IPS-20b (cell line): ENCODE measurements around the gene HNRNPLL.

Source experiments
- H3K27ac ChIP-seq: one replicate; pipeline ENCODE4 v1.5.1; 2013; ENCODE audit warnings: low read length
- H3K27me3 ChIP-seq: 2 replicates; pipeline ENCODE4 v1.6.1; 2013; ENCODE audit warnings: mild to moderate bottlenecking, low read length, inconsistent platforms; ENCODE audit not compliant: insufficient read depth
- H3K36me3 ChIP-seq: 2 replicates; pipeline ENCODE4 v1.6.1; 2013; ENCODE audit warnings: low read depth, mild to moderate bottlenecking, inconsistent platforms, low read length, moderate library complexity; ENCODE audit not compliant: insufficient read depth
- H3K4me1 ChIP-seq: 2 replicates; pipeline ENCODE4 v1.6.1; 2013; ENCODE audit warnings: mild to moderate bottlenecking, control low read depth, inconsistent platforms, low read length, moderate library complexity; ENCODE audit not compliant: insufficient read depth
- H3K4me3 ChIP-seq: 2 replicates; pipeline ENCODE4 v1.5.1; 2013; ENCODE audit warnings: mild to moderate bottlenecking, low read length, inconsistent platforms
- H3K9ac ChIP-seq: 2 replicates; pipeline ENCODE4 v1.6.1; 2013; ENCODE audit warnings: low read depth, mild to moderate bottlenecking, inconsistent platforms, low read length, moderate library complexity
- H3K9me3 ChIP-seq: 2 replicates; pipeline ENCODE4 v1.6.1; 2013; ENCODE audit warnings: mild to moderate bottlenecking, low read depth, low read length, inconsistent platforms; ENCODE audit not compliant: insufficient read depth

The HNRNPLL gene

DNA sequence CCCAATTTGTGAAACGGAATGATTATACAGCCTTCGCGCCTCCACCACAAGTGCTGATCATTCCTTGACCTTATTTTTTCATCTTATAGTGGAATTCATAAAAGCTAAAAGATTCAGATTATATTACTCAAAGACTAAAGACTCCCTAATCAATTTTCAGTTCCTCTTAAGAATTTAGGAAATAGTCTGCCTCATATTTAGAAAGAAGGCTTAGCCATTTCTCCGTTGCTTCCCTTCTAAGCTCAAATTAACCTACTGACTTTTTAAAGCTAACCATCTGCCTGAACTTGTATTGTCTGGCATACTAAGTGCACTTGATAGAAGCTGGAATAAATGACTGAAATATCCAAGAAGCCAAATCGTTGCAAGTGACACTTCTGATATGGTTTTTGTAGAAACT is 44.7 kb downstream of the HNRNPLL start:
- no peak overlapping the region for H3K4me3 ChIP-seq

GRCh38 chr2:38557217-38557616 is 45.5 kb downstream of the HNRNPLL start:
- H3K9me3 ChIP-seq: no peaks in the 10 kb centered on the region
- H3K36me3 ChIP-seq: peaks cover 24% of the 10 kb centered on the region
- H3K4me1 ChIP-seq: no peaks in the 10 kb centered on the region
- H3K9ac ChIP-seq: no peak overlapping the region
- no peaks in the 10 kb centered on the region for H3K27me3 ChIP-seq
- no peak overlapping the region for H3K27ac ChIP-seq
- no peak overlapping the region for H3K4me3 ChIP-seq

More for the DNA sequence above, 44.7 kb downstream of the HNRNPLL start:
- Histone ChIP-seq H3K27me3 (no peaks in the 10 kb centered on the region), H3K27ac (no peak overlapping the region), H3K9me3 (no peaks in the 10 kb centered on the region), H3K9ac (no peak overlapping the region), H3K36me3 (peaks cover 30% of the 10 kb centered on the region), H3K4me1 (no peaks in the 10 kb centered on the region)

DNA sequence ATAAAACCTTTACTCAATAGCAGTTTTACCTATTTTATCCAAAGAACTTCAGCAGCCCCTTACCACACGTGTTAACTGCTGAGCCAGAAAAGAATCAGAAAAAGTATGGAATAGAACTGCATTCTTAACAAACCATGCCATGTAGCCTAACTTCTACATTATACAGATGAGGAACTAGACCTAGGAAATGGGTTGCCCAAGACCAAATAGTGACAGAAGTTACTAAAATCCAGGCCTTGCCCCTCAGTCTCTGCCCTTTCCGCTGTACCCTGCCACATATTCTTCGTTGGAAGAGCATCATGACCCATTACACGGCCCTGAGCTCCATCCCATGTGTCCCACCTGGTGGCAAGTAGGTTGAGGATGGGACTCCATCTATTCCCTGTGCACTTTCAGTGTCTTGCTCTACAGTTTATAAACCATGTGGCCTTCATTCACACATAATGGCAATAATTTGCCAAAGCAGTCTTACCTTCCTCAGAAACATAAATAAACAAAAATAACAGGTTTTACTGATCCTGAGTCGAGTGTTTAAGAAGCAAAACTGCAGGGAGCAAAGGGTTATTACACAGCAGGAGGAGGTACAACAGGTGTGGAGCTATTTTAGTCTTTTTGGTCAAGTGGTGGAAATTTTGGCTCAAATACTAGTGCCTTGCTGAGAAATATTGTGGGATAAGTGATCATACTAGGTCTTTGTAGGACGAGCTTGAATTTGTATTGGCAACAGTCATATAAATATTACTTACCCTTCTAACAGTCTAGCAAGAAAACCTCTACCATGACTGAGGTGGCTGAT is 46.5 kb downstream of the HNRNPLL start:
- H3K4me3 ChIP-seq: no peak overlapping the region
- H3K4me1 ChIP-seq: no peaks in the 10 kb centered on the region
- H3K36me3 ChIP-seq: peaks cover 14% of the 10 kb centered on the region
- no peaks in the 10 kb centered on the region for H3K9me3 ChIP-seq
- H3K27me3 ChIP-seq: no peaks in the 10 kb centered on the region
- H3K9ac ChIP-seq: no peak overlapping the region
- no peak overlapping the region for H3K27ac ChIP-seq

DNA sequence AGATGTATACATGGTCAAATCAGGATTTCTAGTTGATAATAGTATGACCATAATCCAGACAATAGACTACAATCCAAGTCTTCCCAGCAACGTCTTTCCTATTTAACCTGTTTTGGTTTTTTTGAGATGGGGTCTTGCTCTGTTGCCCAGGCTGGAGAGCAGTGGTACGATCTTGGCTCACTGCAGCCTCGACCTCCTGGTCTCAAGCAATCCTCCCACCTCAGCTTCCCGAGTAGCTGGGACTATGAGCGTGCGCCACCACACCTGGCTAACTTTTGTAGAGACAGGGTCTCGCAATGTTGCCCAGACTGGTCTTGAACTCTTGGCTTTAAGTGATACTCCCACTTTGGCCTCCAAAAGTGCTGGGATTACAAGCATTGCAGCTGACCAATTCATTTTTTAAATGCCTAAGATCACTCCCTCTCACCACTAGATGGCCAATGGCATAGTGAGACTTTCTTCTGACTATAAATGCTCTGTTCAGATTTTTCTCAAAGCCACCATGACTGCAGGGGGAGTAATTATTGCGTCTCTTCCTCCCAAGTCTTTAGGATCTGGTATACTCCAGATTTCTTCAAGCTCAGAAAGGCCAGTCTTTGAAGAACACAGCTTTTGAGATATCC is 47.6 kb downstream of the HNRNPLL start:
- Histone ChIP-seq H3K27me3 (no peaks in the 10 kb centered on the region), H3K9me3 (no peaks in the 10 kb centered on the region), H3K27ac (no peak overlapping the region), H3K4me1 (no peaks in the 10 kb centered on the region), H3K4me3 (no peak overlapping the region), H3K36me3 (peaks cover 2% of the 10 kb centered on the region; the same call in 1 of the 2 replicates), H3K9ac (no peak overlapping the region)

- Histone ChIP-seq H3K36me3 (no peaks in the 10 kb centered on the region), H3K4me3 (no peak overlapping the region), H3K27ac (no peak overlapping the region), H3K4me1 (peaks cover 8% of the 10 kb centered on the region), H3K9me3 (no peaks in the 10 kb centered on the region), H3K27me3 (no peaks in the 10 kb centered on the region), H3K9ac (no peak overlapping the region)
Observed at GRCh38 chr2:38553554-38553953, 49.2 kb downstream of the HNRNPLL start.

- Histone ChIP-seq H3K4me1 (peaks cover 8% of the 10 kb centered on the region), H3K9ac (no peak overlapping the region), H3K27me3 (no peaks in the 10 kb centered on the region), H3K9me3 (no peaks in the 10 kb centered on the region), H3K4me3 (no peak overlapping the region), H3K36me3 (no peaks in the 10 kb centered on the region), H3K27ac (no peak overlapping the region)
Observed at GRCh38 chr2:38552259-38552658, 50.5 kb downstream of the HNRNPLL start.

- H3K4me3 ChIP-seq: no peak overlapping the region
- no peaks in the 10 kb centered on the region for H3K36me3 ChIP-seq
- no peak overlapping the region for H3K9ac ChIP-seq
- no peaks in the 10 kb centered on the region for H3K27me3 ChIP-seq
- no peak overlapping the region for H3K27ac ChIP-seq
- H3K4me1 ChIP-seq: peaks cover 8% of the 10 kb centered on the region
- H3K9me3 ChIP-seq: no peaks in the 10 kb centered on the region
Observed at GRCh38 chr2:38551746-38552145, 51.0 kb downstream of the HNRNPLL start.

GRCh38 chr2:38551171-38551570 is 51.6 kb downstream of the HNRNPLL start:
- Histone ChIP-seq H3K9ac (no peak overlapping the region), H3K27ac (no peak overlapping the region)

GRCh38 chr2:38549851-38550250 is 52.9 kb downstream of the HNRNPLL start:
- Histone ChIP-seq H3K27me3 (no peaks in the 10 kb centered on the region), H3K9me3 (no peaks in the 10 kb centered on the region), H3K9ac (no peak overlapping the region), H3K4me1 (peaks cover 8% of the 10 kb centered on the region), H3K4me3 (no peak overlapping the region), H3K27ac (no peak overlapping the region), H3K36me3 (no peaks in the 10 kb centered on the region)

More at GRCh38 chr2:38551171-38551570, 51.6 kb downstream of the HNRNPLL start:
- Histone ChIP-seq H3K9me3 (no peaks in the 10 kb centered on the region), H3K4me3 (no peak overlapping the region), H3K36me3 (no peaks in the 10 kb centered on the region), H3K27me3 (no peaks in the 10 kb centered on the region), H3K4me1 (peaks cover 8% of the 10 kb centered on the region)

DNA sequence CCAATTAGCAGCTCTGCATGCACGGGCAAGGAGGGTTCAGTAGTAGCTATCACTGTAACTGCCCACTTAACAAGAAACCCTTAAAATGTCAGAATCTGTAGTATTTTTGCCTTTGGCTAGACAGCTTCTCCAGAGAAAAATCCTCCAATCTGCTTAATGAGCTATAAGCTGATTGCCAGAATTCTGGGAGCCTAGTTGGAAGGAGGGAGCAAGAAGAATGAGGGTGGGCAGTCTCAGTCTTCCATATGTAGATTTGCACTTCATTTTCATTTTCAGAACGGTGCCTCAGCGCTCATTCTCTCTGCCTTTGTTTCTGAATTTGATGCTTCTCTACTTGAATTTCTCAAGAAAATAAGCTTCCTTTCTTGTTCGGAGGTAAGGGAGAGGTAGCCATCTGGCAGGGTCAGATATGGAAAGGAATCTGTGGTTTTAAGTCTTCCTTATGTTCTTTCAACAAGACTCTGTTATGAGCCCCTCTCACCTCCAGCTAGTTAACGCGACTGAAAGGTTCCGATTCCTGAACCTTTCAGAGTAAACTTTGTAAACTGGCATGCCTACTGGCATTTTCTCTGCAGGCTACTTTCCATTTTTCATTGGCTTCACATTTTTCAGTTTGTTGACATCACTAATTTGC is 53.5 kb downstream of the HNRNPLL start:
- no peaks in the 10 kb centered on the region for H3K36me3 ChIP-seq

GRCh38 chr2:38547791-38548190 is 54.9 kb downstream of the HNRNPLL start:
- Histone ChIP-seq H3K27me3 (no peaks in the 10 kb centered on the region), H3K27ac (no peak overlapping the region), H3K4me1 (peaks cover 15% of the 10 kb centered on the region), H3K9ac (no peak overlapping the region), H3K36me3 (no peaks in the 10 kb centered on the region), H3K9me3 (no peaks in the 10 kb centered on the region), H3K4me3 (no peak overlapping the region)

More for the DNA sequence above, 53.5 kb downstream of the HNRNPLL start:
- Histone ChIP-seq H3K27ac (no peak overlapping the region), H3K4me3 (no peak overlapping the region), H3K9ac (peak overlapping the region; percentile 4; the same call in 1 of the 2 replicates), H3K27me3 (no peaks in the 10 kb centered on the region), H3K9me3 (no peaks in the 10 kb centered on the region), H3K4me1 (peaks cover 8% of the 10 kb centered on the region)

GRCh38 chr2:38546585-38546984 is 56.1 kb downstream of the HNRNPLL start:
- no peaks in the 10 kb centered on the region for H3K27me3 ChIP-seq

More at GRCh38 chr2:38546585-38546984, 56.1 kb downstream of the HNRNPLL start:
- Histone ChIP-seq H3K27ac (no peak overlapping the region), H3K4me3 (no peak overlapping the region), H3K9ac (no peak overlapping the region), H3K4me1 (peaks cover 24% of the 10 kb centered on the region), H3K36me3 (no peaks in the 10 kb centered on the region), H3K9me3 (no peaks in the 10 kb centered on the region)
